IPS-18c (cell line): ENCODE results near the gene ZCCHC18.
"Not testable (repeated sequence)": the region's sequence is repeated elsewhere in the genome, so short reads cannot be mapped to it uniquely, and the experiment has no call there.

Source experiments
- H3K4me3 ChIP-seq: 2 replicates; pipeline ENCODE4 v1.7.0; 2013; ENCODE audit warnings: low read depth, mild to moderate bottlenecking, low read length, moderate library complexity; ENCODE audit not compliant: insufficient read depth
- H3K9me3 ChIP-seq: one replicate; pipeline ENCODE4 v1.6.1; 2013; ENCODE audit warnings: mild to moderate bottlenecking, low read length, moderate library complexity; ENCODE audit not compliant: control insufficient read depth, insufficient read depth

ZCCHC18 gene

DNA sequence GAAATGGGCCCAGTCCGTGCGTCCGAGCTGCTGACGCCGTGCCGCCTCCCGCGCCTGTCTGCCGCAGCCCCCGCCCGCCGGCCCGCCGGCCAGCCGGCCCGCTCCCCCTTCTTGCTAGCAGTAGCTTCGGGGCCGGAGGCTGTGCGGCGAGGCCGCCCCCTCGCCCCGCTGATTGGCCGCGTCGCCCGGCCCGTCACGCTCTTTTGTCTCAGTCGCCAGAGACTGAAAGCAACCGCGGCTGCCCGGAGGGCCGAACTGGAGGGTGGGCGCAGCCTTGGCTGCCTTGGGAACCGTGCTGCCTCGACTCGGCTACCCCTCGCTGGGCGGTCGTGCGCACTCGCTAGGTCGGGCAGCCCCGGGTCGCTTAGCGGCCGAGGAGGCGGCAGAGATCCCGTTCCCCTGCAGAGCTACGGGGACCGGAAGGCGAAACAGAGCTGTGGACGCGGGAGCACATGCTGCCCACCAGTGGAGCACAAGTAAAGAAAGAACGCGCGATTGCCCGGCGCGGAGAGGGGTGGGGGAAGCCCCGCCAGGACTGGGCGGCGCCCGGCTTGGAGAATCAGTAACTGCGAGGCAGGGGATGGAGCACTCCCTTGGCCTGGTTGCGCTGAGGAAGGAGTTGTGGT lies at the start of gene ZCCHC18:
Gene ZCCHC18 (plus strand): TSS at position 198 of the 626 bp plus-strand sequence. CDS start 1,589 bp downstream, outside the sequence.
- peak within 1 kb of the TSS; percentile 72 for H3K4me3 ChIP-seq

DNA sequence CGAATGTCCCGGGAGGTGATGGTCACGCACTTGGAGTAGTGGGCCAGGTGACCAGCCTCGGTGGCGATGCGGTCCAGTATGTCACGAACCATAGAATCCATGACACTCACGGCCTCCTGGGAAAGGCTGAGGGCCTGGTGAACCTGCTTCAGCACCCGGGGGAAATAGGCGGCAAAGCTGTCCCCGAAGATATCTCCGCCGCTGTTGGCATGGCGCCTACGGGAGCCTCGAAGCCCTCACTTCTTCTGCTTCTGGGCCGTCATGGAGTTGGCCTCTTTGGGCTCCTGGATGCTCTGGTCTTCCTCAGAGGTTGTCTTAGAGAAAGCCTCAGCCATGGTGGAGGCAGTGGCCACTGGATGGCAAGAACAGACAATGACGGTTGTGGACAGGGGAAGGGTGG lies 49.7 kb upstream of the ZCCHC18 start:
- not testable (repeated sequence) for H3K4me3 ChIP-seq, H3K9me3 ChIP-seq

More for the DNA sequence above, at the start of gene ZCCHC18:
- peaks cover 3% of the 10 kb centered on the region for H3K9me3 ChIP-seq

DNA sequence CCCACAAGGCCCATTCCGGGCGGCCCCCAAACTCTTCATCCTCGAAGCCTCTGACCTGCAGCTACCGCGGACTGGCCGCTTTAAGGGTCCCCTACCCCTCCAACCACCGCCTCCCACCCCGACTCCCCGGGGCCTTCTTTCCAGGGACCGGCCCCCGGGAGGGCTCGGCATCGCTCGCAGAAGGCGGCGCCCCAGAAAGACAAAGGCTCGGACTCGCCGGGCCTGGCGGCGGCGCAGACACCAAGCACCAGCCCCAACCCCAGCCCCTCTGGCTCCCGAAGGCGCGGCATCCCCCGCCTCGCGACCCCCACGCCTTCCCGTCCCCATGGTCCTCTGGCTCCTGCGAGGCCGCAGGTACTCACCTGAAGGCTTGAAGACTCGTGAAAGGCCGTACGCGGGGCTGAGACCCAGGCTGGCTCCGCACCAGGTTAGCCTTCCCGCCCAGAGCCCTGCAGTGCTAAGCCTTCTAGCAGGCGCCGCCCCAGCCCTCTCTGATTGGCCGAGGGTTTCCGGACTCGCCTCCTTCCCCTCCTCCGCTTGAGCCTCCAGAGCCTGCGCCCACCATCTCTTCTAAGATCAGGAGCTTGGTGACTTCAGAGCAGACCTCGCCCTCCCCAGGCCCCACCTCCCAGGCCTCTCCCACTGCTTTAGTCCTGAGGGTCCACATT lies 36.4 kb upstream of the ZCCHC18 start, which contains the start of gene TMSB15C:
Gene TMSB15C (minus strand): TSS at position 459 of the 668 bp plus-strand sequence.
- H3K4me3 ChIP-seq, H3K9me3 ChIP-seq: not testable (repeated sequence)

DNA sequence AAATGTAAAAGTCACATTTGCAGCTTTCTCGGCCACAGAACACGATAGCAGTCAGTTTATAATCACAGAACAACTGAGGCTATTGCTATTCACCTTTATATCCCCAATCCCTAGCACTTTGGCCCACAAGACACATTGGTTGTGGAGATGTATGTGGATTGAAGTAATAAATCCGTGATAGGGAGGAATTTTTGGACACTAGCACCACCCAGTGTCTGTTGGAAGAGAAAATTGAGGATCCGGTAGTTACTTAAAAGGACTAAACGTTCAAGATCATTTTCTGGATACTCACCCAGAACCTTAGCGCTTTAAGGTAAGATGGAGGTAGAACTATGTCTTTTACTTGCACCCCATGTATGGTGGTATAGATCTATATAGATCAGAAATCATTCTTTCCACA lies 34.5 kb upstream of the ZCCHC18 start:
- not testable (repeated sequence) for H3K9me3 ChIP-seq, H3K4me3 ChIP-seq

DNA sequence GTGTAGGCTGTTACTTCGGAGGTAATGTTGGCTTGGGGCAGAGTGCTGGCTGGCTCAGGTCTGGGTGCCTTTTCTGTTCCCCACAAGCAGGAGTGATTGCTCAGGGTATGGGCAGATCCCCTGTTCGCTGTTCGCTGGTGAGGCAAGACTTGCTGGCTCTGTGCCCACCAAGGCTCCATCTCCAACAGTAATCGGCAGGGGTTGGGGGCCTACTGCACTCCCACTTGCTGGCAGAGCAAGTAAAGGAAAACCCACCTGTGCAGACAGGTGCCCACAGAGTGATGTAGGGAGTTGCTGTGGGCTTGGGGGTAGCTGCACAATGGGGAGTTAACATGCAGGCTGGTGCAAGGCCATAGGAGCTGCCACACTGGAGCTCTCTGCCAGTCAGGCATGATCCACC lies 28.3 kb upstream of the ZCCHC18 start:
- H3K9me3 ChIP-seq = peaks cover 2% of the 10 kb centered on the region
- no peak overlapping the region for H3K4me3 ChIP-seq

DNA sequence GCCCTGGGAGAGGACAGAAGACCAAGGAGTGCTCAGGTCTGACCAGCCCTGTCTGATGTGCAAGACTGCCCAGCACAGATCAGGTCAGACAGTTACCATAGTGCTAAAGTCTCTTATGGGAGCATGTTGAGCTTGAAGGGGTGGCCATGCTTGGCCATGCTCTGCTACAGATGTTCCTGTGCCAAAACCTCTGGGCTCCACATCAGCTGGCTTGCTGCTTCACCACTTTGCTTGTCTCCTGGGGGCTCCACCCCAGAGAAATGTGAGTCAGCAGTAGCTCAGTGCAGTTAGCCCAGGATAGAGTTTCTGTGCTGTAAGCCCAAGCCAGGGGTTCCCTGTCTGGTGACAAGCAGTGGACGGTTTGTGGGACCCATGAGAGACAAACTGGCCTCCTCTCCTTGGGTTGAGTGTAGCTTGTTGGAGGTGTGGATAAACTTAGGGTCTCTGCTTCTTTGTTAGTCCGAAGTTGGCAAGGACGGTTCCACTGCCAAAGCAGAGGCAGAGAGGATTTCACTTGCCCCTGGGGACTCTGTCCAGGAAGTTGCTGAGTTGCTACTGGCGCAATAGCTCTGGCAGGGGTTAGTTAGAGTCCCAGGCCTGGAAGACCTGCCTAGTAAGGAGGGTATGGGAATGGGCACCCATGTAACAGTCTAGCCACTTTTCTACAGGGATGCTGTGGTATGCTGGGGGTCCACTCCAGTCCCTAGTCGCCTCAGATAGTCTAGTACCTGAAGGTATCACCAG lies 27.6 kb upstream of the ZCCHC18 start:
- H3K4me3 ChIP-seq = no peak overlapping the region

DNA sequence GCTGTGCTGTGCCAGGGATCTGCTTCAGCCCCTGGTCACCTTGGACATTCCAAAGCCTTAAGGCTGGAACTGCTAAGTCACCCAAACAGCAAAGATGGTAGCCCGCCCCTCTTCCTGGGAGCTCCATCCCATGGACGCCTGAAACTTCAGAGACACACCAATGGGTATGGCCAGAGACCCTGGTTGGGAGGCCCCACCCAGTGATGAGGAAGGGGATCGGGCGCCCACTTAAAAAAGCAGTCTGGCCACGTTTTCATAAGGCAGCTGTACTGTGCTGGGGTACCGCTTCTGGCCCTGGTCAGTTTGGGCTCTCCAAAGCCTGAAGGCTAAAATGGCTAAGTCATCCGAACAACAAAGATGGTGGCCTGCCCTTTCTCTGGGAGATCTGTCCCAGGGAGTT lies 26.8 kb upstream of the ZCCHC18 start:
- Histone ChIP-seq H3K4me3 (no peak overlapping the region), H3K9me3 (peaks cover 2% of the 10 kb centered on the region)

More for the DNA sequence above, 27.6 kb upstream of the ZCCHC18 start:
- H3K9me3 ChIP-seq = peaks cover 2% of the 10 kb centered on the region

DNA sequence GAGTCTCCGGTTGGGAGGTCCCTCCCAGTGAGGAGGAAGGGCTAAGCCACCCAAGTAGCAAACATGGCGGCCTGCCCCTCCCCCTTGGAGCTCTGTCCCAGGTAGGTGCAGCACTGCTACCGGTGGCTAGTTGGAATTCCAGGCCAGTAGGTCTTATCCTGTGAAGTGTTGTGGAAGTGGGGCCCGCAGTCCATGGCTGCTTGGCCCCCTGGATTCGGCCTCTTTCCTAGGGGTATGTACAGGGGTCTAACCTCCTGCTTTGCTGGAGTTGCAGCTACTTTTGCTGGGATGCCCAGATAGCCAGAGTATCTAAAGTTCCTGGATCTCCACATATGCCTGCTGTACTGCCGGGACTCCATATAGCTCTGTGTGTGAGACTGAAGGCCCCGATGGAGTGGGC lies 26.4 kb upstream of the ZCCHC18 start:
- H3K9me3 ChIP-seq = peaks cover 2% of the 10 kb centered on the region
- no peak overlapping the region for H3K4me3 ChIP-seq

DNA sequence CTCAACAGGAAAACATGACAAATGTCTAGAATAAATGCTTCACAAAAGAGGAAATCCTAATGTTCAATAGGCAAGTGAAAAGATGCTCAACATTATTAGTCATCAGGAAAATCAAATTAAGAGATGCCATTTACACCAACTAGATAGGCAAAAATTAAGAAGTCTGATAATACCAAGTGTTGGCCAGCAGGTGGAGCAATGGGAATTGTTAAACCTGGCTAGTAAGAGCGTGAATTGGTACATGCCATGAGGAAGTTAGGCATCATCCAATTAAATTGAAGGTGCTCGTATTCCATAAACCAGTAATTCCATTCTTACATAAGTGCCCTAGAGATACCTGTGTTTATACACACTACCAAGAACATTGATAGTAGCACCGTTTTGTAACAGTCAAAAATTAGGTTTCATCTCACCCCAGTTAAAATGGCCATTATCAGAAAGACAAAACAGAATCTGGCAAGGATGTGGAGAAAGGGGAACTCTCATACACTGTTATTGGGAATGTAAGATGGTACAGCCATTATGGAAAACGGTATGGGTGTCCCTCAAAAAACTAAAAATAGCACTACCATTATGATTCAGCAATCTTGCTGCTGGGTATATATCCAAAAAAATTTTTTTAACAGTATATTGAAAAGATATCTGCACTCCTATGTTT lies 14.0 kb upstream of the ZCCHC18 start:
- Histone ChIP-seq H3K4me3 (no peak overlapping the region), H3K9me3 (no peaks in the 10 kb centered on the region)

DNA sequence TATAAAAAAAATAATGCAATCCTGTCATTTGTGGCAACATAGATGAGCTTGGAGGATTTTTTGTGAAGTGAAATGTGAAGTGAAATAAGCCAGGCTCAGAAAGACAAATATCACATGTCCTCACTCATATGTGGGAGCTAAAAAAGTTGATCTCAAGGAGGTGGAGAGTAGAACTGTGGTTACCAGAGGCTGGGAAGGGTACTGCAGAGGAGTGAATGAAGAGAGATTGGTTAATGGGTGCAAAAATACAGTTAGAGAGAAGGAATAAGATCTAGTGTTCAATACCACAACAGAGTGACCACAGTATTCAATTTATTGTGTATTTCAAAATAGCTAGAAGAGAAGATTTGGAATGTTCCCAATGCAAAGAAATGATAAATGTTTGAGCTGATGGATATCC lies 13.4 kb upstream of the ZCCHC18 start:
- Histone ChIP-seq H3K9me3 (no peaks in the 10 kb centered on the region), H3K4me3 (no peak overlapping the region)

DNA sequence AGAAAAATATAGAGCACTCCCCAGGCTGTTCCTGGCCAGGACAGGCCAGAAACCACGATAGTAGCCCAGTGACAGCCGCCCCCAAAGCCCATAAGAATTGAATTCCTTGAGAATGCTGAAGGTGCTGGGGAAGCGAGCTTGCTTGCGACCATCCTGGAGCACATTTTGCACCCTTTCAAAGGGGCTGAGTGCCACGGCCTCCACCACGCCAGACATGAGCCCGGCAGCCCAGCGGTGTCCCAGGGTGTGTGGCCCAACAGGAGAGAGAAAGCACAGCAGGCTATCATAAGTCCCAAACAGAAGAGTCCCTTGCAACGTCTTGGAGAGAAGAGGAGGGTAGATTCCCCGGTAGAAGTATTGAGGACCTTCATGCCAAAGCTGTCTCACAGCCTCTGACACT lies 7.6 kb upstream of the ZCCHC18 start:
- H3K4me3 ChIP-seq = no peak overlapping the region
- no peaks in the 10 kb centered on the region for H3K9me3 ChIP-seq

DNA sequence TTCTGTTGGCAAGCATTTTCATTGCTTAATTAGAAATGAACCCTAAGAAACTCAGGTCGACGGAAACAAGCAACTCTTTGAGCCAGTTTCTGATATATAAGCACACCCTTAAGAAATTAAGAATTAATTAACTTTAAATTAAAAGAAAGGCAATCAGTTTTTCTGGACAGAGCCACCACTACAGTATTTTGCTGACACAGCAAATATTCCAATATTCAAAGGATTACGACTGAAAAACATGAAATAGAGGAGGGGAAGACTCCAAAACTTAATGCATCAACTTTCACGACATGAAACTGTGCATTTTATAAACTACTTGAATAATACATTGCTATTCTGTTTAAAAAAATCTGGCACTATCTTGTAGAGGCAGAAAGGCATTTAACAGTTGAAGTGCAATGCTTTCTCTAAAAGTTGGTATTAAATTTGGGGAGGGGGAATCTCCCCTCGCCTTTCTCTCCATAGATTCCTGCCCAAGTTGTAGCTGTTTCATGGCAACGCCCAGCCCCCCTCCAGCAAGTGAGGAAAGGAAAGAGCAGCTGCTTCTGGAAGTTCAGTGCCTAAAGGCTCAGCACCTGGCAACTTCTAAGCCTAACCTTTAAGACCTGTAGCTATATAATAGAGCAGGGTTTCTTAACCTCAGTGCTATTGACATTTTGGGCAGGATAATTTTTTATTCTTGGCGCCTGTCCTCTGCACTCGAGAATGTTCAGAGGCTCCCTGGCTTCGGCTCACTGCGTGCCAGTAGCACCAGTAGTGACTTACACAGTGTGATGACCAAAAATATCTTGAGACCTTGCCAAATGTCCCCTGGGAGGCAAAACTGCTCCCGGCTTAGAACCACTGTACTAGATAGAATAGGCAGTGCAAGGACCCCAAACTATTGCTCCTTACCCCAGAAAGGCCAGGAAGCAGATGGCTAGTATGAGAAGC lies 6.7 kb upstream of the ZCCHC18 start:
- Histone ChIP-seq H3K9me3 (no peaks in the 10 kb centered on the region), H3K4me3 (no peak overlapping the region)

DNA sequence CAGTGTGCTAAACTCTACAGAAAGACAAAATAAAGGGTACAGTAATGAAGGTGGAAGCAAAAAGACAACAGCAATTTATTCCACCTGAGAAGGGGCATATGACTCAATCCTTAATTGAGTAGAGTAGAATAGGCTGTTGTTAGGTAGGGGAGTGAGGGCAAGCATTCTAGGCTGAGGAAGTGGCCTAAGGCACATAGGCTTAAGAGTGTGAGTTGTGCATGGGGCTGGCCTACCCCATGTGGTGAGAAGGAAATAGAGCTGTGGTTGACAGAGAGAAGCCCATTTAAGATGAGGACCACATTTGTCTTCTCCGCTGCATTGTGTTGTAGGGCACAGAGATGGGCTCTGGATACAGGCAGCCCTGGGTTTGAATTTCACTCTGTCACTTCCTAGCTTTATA lies 3.4 kb upstream of the ZCCHC18 start:
- peaks cover 3% of the 10 kb centered on the region for H3K9me3 ChIP-seq
- no peak overlapping the region for H3K4me3 ChIP-seq

DNA sequence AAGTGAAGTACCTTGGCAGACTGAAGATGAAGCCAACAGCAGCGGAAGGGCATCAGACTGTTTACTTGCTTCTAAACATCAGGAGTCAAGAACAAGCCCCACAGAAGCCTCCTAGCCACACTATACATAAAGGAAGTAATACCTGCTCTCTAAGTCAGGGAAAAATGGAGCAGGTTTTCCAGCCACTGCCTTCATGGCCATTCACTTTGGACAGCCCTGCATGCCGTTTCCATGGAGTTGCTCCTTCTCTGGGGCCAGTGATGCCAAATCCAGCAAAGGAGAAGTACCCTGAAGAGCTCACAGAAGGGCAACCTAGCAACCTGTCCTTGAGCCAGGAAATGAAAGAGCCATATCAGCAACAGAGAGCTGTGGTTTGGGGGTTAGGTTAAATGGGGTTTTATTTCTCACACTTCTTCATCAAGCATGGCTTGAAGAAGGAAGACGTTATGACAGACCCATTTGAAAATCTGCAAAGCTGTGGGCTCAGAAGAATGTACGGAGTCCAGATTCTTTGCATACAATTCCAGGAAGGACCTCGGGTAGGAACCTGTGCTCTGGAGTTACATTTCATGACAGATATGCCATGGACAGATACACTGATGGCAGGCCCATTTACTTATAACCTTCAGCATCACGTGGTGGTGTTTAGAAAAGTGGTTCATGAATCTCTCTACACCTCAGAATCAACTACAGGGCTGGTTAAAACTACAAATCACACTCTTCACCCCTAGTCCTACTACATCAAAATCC lies 1.7 kb upstream of the ZCCHC18 start:
- not testable (repeated sequence) for H3K4me3 ChIP-seq, H3K9me3 ChIP-seq

DNA sequence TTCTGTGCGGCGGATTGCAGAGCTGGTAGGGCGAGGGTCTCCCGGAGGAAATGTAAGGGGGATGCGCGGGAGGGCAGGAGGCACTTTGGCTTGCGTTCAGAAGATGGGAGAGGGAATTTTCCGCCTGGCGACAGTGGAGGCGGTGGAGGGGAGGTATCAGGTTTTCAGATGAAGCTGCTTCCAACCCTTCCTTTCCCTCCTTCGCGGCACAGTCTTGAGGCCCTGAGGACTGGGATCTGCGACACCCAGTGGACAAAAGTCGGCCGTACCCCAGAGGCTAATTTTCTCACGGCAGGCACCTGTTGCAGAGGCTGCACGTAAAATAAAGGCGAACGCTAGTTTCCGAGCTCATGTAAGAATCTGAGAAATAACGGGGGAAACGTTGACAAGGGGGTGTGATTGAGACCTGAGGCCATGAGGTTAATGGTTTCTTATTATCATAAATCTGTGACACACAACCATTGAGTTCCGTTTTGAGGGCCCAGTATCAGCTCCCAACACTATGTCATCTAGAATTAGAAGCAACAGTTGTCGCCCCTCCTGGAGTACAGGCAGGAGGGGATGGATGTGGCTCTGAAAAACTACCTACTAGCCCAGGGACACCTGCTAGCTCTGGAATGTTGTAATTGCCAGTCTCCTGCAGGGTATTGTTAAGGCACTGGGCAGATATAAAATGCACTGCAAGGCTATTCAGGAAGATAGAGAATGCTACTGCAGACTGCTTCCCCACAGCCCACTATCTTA lies 1.1 kb downstream of the ZCCHC18 start:
- Histone ChIP-seq H3K4me3 (peak overlapping the region; percentile 72), H3K9me3 (peaks cover 3% of the 10 kb centered on the region)
